ENCODE results near the gene TNNC1.
A peak's percentile ranks its signal among the peaks of the same experiment; 100 is the strongest.

The TNNC1 gene

GRCh38 chr3:52489453-52489852 is 35.6 kb upstream of the TNNC1 start:
- Mint-ChIP-seq H3K4me3 (no peak overlapping the region), H3K27me3 (no peaks in the 10 kb centered on the region), H3K27ac (no peak overlapping the region), H3K36me3 (no peaks in the 10 kb centered on the region), H3K4me1 (ENCODE audit: low read depth) (peaks cover 2% of the 10 kb centered on the region), H3K9me3 (ENCODE audit: low read depth) (no peaks in the 10 kb centered on the region)

- Mint-ChIP-seq H3K36me3 (no peaks in the 10 kb centered on the region), H3K4me1 (ENCODE audit: low read depth) (no peaks in the 10 kb centered on the region), H3K4me3 (no peak overlapping the region), H3K27ac (no peak overlapping the region), H3K27me3 (no peaks in the 10 kb centered on the region), H3K9me3 (ENCODE audit: low read depth) (no peaks in the 10 kb centered on the region)
Observed at GRCh38 chr3:52488746-52489145, 34.9 kb upstream of the TNNC1 start.

GRCh38 chr3:52487788-52488691 is 34.2 kb upstream of the TNNC1 start:
- H3K4me1 Mint-ChIP-seq (ENCODE audit: low read depth) = no peaks in the 10 kb centered on the region
- no peak overlapping the region for H3K4me3 Mint-ChIP-seq
- H3K27ac Mint-ChIP-seq = no peak overlapping the region
- H3K9me3 Mint-ChIP-seq (ENCODE audit: low read depth) = no peaks in the 10 kb centered on the region
- H3K27me3 Mint-ChIP-seq = no peaks in the 10 kb centered on the region
- H3K36me3 Mint-ChIP-seq = no peaks in the 10 kb centered on the region

GRCh38 chr3:52487050-52487787 is 33.4 kb upstream of the TNNC1 start:
- no peak overlapping the region for H3K27ac Mint-ChIP-seq

GRCh38 chr3:52484680-52485461 is 31.0 kb upstream of the TNNC1 start:
- no peaks in the 10 kb centered on the region for H3K27me3 Mint-ChIP-seq
- no peak overlapping the region for H3K4me3 Mint-ChIP-seq
- no peaks in the 10 kb centered on the region for H3K36me3 Mint-ChIP-seq
- no peaks in the 10 kb centered on the region for H3K9me3 Mint-ChIP-seq (ENCODE audit: low read depth)
- no peaks in the 10 kb centered on the region for H3K4me1 Mint-ChIP-seq (ENCODE audit: low read depth)
- no peak overlapping the region for H3K27ac Mint-ChIP-seq

More at GRCh38 chr3:52487050-52487787, 33.4 kb upstream of the TNNC1 start:
- Mint-ChIP-seq H3K27me3 (no peaks in the 10 kb centered on the region), H3K4me3 (no peak overlapping the region), H3K36me3 (no peaks in the 10 kb centered on the region), H3K9me3 (ENCODE audit: low read depth) (no peaks in the 10 kb centered on the region), H3K4me1 (ENCODE audit: low read depth) (no peaks in the 10 kb centered on the region)

- Mint-ChIP-seq H3K4me3 (no peak overlapping the region), H3K4me1 (ENCODE audit: low read depth) (no peaks in the 10 kb centered on the region), H3K27ac (peak overlapping the region; percentile 22), H3K36me3 (no peaks in the 10 kb centered on the region), H3K9me3 (ENCODE audit: low read depth) (no peaks in the 10 kb centered on the region), H3K27me3 (no peaks in the 10 kb centered on the region)
Observed at GRCh38 chr3:52483577-52484381, 29.9 kb upstream of the TNNC1 start.

GRCh38 chr3:52483081-52483480 is 29.2 kb upstream of the TNNC1 start:
- Mint-ChIP-seq H3K27me3 (no peaks in the 10 kb centered on the region), H3K36me3 (no peaks in the 10 kb centered on the region), H3K4me1 (ENCODE audit: low read depth) (no peaks in the 10 kb centered on the region), H3K9me3 (ENCODE audit: low read depth) (no peaks in the 10 kb centered on the region), H3K4me3 (no peak overlapping the region), H3K27ac (no peak overlapping the region)

- no peak overlapping the region for H3K27ac Mint-ChIP-seq
- H3K36me3 Mint-ChIP-seq = no peaks in the 10 kb centered on the region
- H3K27me3 Mint-ChIP-seq = no peaks in the 10 kb centered on the region
- no peaks in the 10 kb centered on the region for H3K9me3 Mint-ChIP-seq (ENCODE audit: low read depth)
- H3K4me3 Mint-ChIP-seq = no peak overlapping the region
- no peaks in the 10 kb centered on the region for H3K4me1 Mint-ChIP-seq (ENCODE audit: low read depth)
Observed at GRCh38 chr3:52481819-52482521, 28.1 kb upstream of the TNNC1 start.

GRCh38 chr3:52480768-52481715 is 27.2 kb upstream of the TNNC1 start:
- H3K27ac Mint-ChIP-seq = no peak overlapping the region
- H3K36me3 Mint-ChIP-seq = no peaks in the 10 kb centered on the region
- no peaks in the 10 kb centered on the region for H3K27me3 Mint-ChIP-seq
- H3K4me3 Mint-ChIP-seq = no peak overlapping the region
- no peaks in the 10 kb centered on the region for H3K9me3 Mint-ChIP-seq (ENCODE audit: low read depth)
- no peaks in the 10 kb centered on the region for H3K4me1 Mint-ChIP-seq (ENCODE audit: low read depth)

GRCh38 chr3:52479877-52480575 is 26.2 kb upstream of the TNNC1 start:
- Mint-ChIP-seq H3K27ac (no peak overlapping the region), H3K4me3 (no peak overlapping the region), H3K27me3 (no peaks in the 10 kb centered on the region), H3K4me1 (ENCODE audit: low read depth) (no peaks in the 10 kb centered on the region), H3K9me3 (ENCODE audit: low read depth) (no peaks in the 10 kb centered on the region), H3K36me3 (no peaks in the 10 kb centered on the region)

GRCh38 chr3:52479037-52479876 is 25.4 kb upstream of the TNNC1 start:
- H3K9me3 Mint-ChIP-seq (ENCODE audit: low read depth) = no peaks in the 10 kb centered on the region
- H3K36me3 Mint-ChIP-seq = no peaks in the 10 kb centered on the region
- H3K27me3 Mint-ChIP-seq = no peaks in the 10 kb centered on the region
- no peaks in the 10 kb centered on the region for H3K4me1 Mint-ChIP-seq (ENCODE audit: low read depth)
- H3K27ac Mint-ChIP-seq = no peak overlapping the region
- no peak overlapping the region for H3K4me3 Mint-ChIP-seq

- Mint-ChIP-seq H3K27me3 (no peaks in the 10 kb centered on the region), H3K4me3 (no peak overlapping the region), H3K9me3 (ENCODE audit: low read depth) (no peaks in the 10 kb centered on the region), H3K4me1 (ENCODE audit: low read depth) (no peaks in the 10 kb centered on the region), H3K27ac (no peak overlapping the region), H3K36me3 (no peaks in the 10 kb centered on the region)
Observed at GRCh38 chr3:52477796-52478095, 23.9 kb upstream of the TNNC1 start.
